Inferior parietal cortex (tissue), 1 donor: ENCODE results near the gene KDM6B.
"Not testable (repeated sequence)": the region's sequence is repeated elsewhere in the genome, so short reads cannot be mapped to it uniquely, and the experiment has no call there.

ENCODE experiments used
- DNase-seq: peaks from one replicate; pipeline ENCODE4 v3.0.0-alpha.2; 2016; ENCODE audit errors: extremely low spot score

KDM6B gene

DNA sequence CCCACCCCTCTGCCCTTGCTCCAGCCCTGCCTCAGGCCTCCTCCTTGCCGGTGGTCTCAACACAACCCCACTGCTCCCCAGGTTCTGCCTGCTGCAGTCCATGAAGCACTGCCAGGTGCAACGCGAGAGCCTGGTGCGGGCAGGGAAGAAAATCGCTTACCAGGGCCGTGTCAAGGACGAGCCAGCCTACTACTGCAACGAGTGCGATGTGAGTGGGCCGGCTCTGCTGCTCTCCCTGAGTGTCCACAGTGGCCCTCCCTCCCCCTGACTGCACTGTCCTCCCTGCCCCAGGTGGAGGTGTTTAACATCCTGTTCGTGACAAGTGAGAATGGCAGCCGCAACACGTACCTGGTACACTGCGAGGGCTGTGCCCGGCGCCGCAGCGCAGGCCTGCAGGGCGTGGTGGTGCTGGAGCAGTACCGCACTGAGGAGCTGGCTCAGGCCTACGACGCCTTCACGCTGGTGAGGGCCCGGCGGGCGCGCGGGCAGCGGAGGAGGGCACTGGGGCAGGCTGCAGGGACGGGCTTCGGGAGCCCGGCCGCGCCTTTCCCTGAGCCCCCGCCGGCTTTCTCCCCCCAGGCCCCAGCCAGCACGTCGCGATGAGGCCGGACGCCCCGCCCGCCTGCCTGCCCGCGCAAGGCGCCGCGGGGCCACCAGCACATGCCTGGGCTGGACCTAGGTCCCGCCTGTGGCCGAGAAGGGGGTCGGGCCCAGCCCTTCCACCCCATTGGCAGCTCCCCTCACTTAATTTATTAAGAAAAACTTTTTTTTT, 19.1 kb downstream of the KDM6B start:
- no peak for DNase-seq

DNA sequence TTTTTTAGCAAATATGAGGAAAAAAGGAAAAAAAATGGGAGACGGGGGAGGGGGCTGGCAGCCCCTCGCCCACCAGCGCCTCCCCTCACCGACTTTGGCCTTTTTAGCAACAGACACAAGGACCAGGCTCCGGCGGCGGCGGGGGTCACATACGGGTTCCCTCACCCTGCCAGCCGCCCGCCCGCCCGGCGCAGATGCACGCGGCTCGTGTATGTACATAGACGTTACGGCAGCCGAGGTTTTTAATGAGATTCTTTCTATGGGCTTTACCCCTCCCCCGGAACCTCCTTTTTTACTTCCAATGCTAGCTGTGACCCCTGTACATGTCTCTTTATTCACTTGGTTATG, 19.6 kb downstream of the KDM6B start:
- no peak for DNase-seq

DNA sequence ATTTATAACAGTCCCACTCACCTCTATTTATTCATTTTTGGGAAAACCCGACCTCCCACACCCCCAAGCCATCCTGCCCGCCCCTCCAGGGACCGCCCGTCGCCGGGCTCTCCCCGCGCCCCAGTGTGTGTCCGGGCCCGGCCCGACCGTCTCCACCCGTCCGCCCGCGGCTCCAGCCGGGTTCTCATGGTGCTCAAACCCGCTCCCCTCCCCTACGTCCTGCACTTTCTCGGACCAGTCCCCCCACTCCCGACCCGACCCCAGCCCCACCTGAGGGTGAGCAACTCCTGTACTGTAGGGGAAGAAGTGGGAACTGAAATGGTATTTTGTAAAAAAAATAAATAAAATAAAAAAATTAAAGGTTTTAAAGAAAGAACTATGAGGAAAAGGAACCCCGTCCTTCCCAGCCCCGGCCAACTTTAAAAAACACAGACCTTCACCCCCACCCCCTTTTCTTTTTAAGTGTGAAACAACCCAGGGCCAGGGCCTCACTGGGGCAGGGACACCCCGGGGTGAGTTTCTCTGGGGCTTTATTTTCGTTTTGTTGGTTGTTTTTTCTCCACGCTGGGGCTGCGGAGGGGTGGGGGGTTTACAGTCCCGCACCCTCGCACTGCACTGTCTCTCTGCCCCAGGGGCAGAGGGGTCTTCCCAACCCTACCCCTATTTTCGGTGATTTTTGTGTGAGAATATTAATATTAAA, 20.2 kb downstream of the KDM6B start:
- no peak for DNase-seq

DNA sequence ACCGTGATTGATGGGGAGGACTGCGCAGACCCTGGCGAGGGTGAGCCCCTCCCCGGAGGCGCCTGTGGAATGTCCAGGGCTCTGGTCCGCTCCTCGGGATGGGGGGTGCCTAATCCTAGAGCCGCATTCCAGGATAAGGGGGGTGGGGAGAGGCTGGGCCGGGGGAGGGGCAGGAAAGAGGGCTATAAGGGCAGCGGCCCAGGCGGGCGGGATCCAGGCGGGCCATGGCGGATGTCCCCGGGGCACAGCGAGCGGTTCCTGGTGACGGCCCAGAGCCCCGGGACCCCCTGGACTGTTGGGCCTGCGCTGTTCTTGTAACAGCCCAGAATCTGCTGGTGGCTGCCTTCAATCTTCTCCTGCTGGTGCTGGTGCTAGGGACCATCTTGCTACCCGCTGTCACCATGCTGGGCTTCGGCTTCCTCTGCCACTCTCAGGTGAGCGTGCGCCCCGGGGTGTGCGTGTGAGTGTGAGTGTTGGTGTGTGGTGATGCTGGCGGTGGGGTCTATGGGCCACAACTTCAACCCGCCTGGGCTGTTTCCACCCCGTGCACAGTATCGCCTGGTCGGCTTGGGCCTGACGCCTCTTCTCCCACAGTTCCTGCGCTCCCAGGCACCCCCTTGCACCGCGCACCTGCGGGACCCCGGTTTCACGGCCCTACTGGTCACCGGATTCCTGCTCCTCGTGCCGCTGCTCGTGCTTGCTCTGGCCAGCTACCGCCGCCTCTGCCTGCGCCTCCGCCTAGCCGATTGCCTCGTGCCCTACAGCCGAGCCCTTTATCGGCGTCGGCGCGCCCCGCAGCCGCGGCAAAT, 21.0 kb downstream of the KDM6B start, which contains the start of gene TMEM88:
Gene TMEM88 (plus strand): TSS at position 216 of the 809 bp plus-strand sequence. CDS start 9 bp downstream, at position 225.
- no peak for DNase-seq

DNA sequence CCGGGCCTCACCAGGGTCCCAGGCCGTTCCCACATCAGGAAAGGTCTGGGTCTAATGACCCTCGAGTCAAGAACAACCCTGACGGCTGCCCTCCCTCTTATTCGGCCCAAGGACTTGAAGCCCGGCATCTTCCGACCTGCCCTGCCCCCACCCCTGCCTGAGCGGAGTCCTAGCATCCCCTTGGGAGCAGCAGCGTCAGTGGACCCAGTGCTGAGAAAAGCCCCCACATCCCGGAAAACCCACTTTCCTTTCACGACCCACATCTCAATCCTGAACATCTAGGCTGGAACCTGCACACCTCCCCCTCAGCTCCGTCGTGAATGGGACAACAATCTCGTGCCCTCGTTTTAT, 21.6 kb downstream of the KDM6B start:
- DNase-seq, result no peak

DNA sequence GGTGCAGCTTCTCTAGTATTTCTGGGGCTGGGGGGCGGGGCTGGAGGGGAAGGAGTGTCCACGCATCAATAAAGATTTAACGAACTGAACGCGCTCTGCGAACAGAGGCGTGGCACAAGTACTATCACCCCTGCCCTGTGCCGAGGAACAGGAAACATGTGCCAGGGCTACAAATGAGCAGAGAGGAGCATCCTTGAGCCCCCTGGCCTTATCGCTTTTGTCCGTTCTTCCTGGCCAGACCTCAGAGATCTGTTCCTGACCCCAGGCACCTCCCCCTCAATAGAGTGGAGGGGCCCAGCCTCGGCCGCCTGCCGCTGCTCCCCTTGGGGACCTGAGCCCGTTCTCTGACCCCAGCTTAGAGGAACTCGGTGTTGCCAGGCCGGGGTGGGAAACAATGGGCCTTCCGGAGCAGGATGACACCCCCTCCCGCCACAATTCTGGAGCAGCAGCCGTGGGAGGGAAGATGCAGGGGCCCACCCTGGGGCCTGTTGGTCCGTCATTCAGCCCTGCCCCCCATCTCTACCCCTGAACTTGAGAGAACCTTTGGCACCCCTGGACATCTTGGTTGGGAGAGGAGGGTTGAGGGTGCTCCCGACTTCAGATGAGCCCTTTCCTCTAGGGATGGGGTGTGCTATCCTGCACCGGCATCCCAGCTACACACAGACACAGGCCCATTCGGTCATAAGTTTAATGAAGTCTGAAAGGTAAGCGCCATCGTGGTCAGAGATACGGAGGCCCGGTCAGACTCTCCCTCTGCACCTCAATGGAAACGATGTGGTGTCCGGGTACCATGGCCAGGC, 22.2 kb downstream of the KDM6B start:
- DNase-seq, result no peak

DNA sequence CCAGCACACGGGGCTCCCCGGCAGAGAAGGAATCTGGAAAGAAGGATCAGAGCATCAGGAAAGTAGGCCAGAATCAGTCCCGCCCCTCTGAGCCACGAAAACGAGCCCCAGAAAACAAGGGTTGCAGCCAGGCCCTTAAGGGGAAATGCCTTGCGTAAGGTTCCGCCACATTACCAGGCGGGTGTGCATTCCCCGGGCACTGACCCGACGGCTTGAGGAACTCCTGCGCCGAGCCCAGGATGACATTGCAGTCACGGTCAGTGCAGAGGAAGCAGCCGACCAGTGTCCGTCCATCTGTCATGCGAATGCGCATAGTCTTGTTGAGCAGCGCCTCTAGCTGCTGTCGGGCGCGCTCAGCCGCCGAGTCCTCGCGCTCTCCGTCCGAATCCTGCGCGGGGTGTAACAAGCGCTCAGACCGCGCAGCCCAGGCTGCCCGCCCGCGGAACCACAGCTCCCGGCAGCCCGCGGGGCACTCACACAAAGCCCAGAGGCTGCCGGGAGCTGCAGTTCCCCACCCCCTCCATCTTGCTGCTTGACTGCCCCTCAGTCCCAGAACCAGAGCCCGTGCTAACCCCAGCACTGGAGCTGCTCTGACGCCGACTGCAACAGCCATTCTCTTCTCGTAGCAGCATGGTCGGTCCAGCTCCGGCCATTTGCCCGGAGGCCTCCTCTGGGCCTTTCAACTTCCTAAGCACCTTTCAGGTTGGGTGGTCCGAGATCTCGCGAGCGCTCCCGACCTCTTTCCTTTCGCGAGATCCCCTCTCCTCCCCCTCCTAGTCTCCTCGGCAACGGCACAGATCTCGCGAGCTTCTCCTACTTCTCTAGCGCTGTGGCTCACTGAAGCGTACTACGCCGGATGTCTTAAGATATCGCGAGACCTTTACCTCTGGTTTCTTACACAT, 23.0 kb downstream of the KDM6B start, which contains the start of gene NAA38:
Gene NAA38 (minus strand): TSS at position 749 of the 902 bp plus-strand sequence. CDS start 96 bp downstream, at position 653.
- DNase-seq, result peak; percentile 98

DNA sequence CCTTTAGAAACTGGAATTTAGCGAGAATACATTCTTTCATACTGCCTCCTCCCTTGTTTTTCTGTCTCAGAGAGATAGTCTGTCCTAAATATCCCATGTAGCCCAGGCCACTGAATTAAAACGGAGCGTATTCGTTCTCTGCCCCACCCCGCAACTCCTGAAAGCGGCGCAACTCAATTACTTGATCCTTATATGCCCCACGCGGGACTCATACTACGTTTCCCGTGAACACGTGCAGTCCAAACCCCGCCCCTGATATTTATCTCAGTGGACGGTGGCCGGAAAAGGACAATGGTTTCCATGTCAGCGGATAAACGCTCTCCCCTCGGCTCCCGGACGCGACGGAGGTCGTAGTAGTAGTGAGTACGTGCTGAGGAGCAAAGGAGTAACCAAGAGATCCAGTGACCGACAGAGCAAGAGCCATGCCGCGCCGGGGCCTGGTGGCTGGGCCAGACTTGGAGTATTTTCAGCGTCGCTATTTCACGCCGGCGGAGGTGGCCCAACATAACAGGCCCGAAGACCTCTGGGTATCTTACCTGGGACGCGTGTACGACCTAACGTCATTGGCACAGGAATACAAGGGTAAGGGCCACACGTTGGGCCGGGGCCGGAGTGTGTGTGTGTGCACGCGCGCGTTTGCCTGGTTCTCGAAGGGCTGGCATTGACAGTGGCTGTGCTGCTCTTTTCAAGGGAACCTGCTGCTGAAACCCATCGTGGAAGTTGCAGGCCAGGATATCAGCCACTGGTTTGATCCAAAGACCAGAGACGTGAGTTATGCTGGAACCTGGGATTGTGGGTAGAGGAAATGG, 23.9 kb downstream of the KDM6B start, which contains the start of gene CYB5D1:
Gene CYB5D1 (plus strand): TSS at position 291 of the 809 bp plus-strand sequence. CDS start 132 bp downstream, at position 423.
- DNase-seq, result peak; percentile 97

DNA sequence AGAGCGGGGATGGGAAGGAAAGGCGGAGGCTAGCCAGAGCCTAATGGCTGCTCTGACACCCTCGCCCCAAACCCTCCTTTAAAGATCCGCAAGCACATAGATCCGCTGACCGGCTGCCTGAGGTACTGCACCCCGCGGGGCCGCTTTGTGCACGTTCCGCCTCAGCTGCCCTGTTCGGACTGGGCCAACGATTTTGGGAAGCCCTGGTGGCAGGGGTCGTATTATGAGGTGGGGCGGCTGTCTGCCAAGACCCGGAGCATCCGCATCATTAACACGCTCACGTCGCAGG, 24.4 kb downstream of the KDM6B start:
- no peak for DNase-seq

DNA sequence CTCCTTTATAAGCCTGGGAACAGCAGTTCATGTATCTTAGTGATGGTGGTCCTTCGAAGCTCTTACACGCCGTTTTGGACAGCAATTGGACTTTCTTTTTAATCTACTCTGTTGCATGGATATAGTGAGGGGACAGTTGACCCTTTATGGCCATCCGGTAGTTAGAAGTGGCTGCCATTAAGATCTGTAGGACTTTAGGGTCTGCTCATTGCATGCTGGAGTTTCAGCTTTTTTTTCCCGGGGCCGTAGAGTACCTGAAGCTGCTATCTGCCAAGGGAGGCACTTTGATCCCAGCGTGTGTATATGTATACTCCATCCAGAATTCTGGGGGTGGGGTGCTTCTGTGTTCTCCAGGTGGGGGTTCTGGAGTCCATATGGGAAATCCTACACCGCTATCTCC, 25.0 kb downstream of the KDM6B start:
- no peak for DNase-seq

DNA sequence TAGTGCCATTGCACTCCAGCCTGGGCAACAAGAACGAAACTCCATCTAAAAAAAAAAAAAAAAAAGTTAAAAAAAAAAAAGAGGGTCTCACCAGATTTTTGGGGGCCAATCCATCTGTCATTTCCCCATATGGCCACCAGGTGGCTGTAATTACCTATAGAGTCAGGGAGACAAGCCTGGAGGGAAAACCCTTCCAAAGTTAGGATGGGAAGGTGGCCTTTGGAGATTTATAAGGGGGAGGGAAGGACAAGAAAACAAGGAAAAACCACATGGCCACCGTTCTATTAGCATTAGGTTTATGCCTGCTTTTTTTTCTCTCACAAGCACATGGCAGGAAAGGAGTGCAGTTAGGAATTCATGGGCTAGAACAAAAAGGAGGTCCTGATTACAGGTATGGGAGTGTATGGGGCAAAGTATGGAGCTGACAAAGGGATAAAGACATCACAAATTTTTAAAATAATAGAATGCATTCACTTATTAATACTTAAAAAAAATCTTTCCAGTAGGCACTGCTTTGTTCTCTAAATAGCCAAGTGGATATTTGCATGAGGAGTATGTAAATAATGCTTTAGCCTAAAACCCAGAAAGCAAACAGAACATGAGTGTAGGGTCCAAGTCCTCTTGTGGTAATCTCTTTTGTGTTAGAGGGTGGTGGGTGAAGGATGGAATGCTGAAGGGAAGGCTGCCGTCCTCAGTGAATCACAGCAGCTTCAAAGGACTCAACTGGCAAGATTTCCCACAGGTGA, 28.8 kb downstream of the KDM6B start:
- DNase-seq, result peak; percentile 85

DNA sequence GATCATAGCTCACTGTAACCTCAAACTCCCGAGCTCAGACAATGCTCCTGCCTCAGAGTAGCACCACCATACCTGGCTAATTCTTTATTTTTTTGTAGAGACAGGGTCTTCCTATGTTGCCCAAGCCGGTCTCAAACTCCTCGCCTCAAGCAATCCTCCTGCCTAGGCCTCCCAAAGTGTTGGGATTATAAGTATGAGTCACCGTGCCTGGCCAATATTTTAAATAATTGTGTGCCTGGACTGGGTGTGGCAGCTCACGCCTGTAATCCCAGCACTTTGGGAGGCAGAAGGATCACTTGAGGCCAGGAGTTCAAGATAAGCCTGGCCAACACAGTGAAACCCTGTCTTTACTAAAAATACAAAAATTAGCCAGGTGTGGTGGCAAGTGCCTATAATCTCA, 30.4 kb downstream of the KDM6B start:
- DNase-seq, result not testable (repeated sequence)

DNA sequence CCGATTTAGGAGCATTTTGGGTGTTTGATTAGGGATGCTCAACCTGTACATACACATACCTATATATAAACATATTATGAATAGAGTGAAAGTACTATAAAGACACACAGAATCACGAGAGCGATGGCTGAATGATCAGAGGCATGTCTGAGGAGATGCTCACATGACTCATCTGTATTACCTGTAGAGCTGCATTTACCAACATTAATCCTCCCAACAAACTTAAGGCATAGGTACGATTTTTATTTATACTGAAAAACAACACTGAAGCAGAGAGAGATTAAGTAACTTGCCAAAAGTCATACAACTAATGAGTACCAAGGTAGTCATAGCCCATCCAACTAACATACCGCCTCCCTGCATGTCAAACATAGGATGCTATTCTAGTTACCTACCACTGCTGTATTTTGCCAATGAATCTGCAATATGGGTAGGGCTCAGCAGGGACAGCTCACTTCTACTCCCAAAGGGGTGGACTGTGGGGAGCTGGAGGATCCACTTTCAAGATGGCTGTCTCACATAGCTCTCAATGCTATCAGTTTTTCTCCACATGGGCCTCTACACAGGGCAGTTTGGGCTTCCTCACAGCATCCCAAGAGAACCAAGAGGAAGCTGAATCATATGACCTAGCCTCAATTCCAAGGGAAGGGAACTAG, 31.1 kb downstream of the KDM6B start:
- no peak for DNase-seq

DNA sequence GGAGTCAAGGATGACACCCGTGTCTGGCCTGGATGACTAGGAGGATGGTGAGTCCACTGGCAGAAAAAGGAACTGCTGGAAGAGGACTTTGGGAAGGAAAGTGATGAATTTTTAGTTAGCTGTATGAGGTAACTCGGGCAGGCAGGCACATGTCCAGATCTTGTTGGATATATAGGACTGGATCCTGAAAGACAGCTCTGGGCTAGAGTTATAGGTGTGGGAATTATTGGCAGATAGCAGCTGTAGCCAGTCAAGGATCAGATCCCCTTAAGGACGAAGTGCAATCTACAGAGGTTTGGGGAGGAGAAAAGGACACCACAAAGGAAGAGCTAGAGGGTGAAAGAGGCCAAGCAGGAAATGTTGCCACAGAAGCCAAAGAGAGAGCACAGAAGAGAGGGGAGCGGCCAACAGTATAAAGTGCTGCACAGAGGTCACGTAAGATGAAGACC, 33.9 kb downstream of the KDM6B start:
- no peak for DNase-seq

DNA sequence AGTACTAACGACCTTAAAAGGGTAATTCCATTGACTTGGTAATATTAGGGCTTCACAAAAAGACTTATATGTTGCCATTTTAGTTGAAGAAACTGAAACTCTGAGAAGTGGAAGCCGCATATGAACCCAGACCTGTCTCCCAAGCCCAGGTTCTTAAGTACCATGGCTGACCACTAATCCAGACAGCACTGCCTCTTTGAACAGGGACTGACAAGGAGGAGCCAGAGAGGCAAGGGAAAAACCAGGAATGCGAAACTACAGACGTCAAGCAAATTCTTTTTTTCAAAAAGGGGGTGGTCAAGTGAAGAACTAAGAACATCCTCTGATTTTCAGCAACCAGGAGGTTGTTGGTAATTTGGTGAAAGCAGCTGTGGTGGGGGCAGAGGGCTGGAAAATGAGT, 39.0 kb downstream of the KDM6B start:
- DNase-seq, result no peak

DNA sequence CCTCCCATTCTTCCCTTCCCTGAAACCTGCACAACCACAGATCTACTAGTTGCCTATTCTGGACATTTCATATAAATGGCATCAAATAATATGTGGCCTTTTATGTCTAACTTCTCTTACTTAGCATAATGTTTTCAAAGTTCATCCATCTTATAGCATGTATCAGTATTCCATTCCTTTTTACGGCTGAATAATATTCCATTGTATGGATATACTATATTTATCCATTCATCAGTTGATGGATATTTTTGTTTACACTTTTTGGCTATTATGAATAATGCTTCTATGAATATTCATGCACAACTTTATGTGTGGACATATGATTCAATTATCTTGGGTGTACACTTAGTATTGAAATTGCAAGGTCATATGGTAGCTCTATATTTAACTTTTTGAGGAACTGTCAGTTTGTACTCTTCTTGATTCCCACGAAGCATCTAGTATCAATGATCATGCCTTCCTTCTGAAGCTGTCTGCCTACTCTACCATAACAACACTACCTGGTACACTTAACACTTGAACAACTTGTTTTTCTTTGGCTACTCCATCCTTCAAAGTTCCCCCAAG, 41.9 kb downstream of the KDM6B start:
- no peak for DNase-seq

DNA sequence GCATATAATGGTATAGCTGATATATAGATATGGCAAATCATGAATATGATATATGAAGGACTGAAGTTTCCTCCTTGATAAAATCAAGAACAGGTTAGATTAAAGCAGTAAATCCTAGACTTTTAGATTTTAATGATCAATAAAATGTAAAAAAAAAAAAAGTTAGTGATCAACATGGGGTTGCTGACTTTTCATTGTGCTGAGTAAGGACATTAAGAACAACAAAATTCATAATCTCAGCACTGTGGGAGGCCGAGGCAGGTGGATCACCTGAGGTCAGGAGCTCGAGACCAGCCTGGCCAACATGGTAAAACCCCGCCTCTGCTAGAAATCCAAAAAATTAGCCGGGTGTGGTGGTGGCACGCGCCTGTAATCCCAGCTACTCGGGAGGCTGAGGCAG, 44.2 kb downstream of the KDM6B start:
- DNase-seq, result no peak
